ENCODE results near the gene OPCML.

OPCML gene

DNA sequence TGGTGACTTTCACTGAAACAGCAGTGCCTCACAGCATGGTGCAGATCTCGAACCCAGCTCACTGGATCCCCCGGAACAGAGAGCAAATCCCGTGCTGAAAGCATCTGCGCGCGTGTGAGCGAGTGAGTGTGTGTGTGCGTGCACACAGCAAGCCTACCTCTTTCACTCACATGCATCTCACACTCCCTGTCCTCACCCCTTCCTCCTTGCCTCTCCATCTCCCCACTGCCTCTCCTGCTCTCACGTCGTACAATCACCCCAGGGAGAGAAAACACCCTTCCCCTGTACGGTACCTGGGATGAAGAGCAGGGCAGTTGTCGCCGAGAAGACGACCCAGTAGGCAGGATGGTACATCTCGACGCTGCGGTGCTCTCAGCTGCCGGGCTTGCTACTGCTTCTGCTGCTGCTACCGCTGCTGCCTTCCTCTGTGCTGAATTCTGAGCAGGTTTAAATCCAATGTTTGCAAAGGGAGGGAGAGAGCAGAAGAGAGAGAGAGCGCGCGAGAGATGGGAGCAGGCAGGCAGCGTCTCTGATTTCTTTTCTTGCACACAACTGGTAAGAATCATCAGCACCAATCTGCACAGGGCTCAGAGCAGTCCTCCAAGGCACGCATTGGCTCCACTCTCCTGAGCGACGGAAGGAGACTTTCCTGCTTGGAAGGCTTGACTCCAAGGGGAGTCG is at the start of gene OPCML:
Gene OPCML, minus strand, starts transcription at position 531 of the 681 bp plus-strand sequence.
- Histone ChIP-seq H3K27me3 (ENCODE audit: low read length) (no peaks in the 10 kb centered on the region), H3K36me3 (ENCODE audit: low read length) (no peaks in the 10 kb centered on the region), H2AFZ (ENCODE audit: low read depth, low read length, severe bottlenecking) (no peak within 1 kb of the TSS), H3K4me3 (ENCODE audit: insufficient read depth, low read length, poor library complexity, severe bottlenecking) (no peak within 1 kb of the TSS), H3K9ac (ENCODE audit: low read length) (no peak within 1 kb of the TSS), H3K9me3 (ENCODE audit: insufficient read depth, low read length) (no peaks in the 10 kb centered on the region), H3K79me2 (ENCODE audit: insufficient read depth, low read length) (no peaks in the 10 kb centered on the region), H3K9me2 (replicated peaks; ENCODE audit: insufficient read depth, low read length) (no peaks in the 10 kb centered on the region), H3K27ac (ENCODE audit: low read depth, low read length) (no peak within 1 kb of the TSS), H3F3A (ENCODE audit: insufficient read depth) (no peaks in the 10 kb centered on the region), H4K20me1 (ENCODE audit: low read depth, low read length) (no peaks in the 10 kb centered on the region), H3K4me2 (ENCODE audit: low read depth, low read length, poor library complexity, severe bottlenecking) (no peak within 1 kb of the TSS)
- no peak for TF ChIP-seq EZH2phosphoT487 (conservative IDR thresholded peaks at IDR 0.05; ENCODE audit: low read length)
- TF ChIP-seq, protein P1, sequence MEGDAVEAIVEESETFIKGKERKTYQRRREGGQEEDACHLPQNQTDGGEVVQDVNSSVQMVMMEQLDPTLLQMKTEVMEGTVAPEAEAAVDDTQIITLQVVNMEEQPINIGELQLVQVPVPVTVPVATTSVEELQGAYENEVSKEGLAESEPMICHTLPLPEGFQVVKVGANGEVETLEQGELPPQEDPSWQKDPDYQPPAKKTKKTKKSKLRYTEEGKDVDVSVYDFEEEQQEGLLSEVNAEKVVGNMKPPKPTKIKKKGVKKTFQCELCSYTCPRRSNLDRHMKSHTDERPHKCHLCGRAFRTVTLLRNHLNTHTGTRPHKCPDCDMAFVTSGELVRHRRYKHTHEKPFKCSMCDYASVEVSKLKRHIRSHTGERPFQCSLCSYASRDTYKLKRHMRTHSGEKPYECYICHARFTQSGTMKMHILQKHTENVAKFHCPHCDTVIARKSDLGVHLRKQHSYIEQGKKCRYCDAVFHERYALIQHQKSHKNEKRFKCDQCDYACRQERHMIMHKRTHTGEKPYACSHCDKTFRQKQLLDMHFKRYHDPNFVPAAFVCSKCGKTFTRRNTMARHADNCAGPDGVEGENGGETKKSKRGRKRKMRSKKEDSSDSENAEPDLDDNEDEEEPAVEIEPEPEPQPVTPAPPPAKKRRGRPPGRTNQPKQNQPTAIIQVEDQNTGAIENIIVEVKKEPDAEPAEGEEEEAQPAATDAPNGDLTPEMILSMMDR (IDR thresholded peaks at IDR 0.05; ENCODE audit: insufficient read depth, low read length, poor library complexity, severe bottlenecking): no peak

DNA sequence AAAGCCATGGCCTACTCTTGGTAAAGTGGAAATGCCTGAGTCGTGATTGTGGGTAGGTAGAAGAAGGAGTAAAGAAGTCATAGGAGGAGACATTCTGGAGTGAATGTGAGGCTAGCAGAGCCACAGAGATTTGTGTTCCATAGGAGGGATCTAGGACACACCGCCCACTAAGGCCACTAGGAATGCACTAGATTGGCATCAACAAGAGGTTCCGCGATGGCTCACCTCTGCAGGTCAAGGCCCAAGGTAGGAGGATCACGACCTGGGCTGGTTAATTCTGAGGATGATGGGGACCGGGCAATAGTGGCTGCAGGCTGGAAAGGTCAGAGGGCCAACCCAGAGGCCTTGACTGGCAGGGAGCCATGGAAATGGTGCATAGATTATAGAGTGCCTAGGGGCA is 48.8 kb upstream of the OPCML start:
- Histone ChIP-seq H3K9me2 (replicated peaks; ENCODE audit: insufficient read depth, low read length) (no peaks in the 10 kb centered on the region), H3K4me3 (ENCODE audit: insufficient read depth, low read length, poor library complexity, severe bottlenecking) (no peak overlapping the region), H3K4me2 (ENCODE audit: low read depth, low read length, poor library complexity, severe bottlenecking) (no peak overlapping the region), H3K79me2 (ENCODE audit: insufficient read depth, low read length) (no peaks in the 10 kb centered on the region), H3F3A (ENCODE audit: insufficient read depth) (no peaks in the 10 kb centered on the region), H2AFZ (ENCODE audit: low read depth, low read length, severe bottlenecking) (no peak overlapping the region), H3K9me3 (ENCODE audit: insufficient read depth, low read length) (no peaks in the 10 kb centered on the region), H4K20me1 (ENCODE audit: low read depth, low read length) (no peaks in the 10 kb centered on the region), H3K27ac (ENCODE audit: low read depth, low read length) (no peak overlapping the region), H3K9ac (ENCODE audit: low read length) (no peak overlapping the region), H3K36me3 (ENCODE audit: low read length) (no peaks in the 10 kb centered on the region), H3K27me3 (ENCODE audit: low read length) (no peaks in the 10 kb centered on the region)
- TF ChIP-seq, protein P1 (IDR thresholded peaks at IDR 0.05; ENCODE audit: insufficient read depth, low read length, poor library complexity, severe bottlenecking): no peak
- TF ChIP-seq EZH2phosphoT487 (conservative IDR thresholded peaks at IDR 0.05; ENCODE audit: low read length): no peak

DNA sequence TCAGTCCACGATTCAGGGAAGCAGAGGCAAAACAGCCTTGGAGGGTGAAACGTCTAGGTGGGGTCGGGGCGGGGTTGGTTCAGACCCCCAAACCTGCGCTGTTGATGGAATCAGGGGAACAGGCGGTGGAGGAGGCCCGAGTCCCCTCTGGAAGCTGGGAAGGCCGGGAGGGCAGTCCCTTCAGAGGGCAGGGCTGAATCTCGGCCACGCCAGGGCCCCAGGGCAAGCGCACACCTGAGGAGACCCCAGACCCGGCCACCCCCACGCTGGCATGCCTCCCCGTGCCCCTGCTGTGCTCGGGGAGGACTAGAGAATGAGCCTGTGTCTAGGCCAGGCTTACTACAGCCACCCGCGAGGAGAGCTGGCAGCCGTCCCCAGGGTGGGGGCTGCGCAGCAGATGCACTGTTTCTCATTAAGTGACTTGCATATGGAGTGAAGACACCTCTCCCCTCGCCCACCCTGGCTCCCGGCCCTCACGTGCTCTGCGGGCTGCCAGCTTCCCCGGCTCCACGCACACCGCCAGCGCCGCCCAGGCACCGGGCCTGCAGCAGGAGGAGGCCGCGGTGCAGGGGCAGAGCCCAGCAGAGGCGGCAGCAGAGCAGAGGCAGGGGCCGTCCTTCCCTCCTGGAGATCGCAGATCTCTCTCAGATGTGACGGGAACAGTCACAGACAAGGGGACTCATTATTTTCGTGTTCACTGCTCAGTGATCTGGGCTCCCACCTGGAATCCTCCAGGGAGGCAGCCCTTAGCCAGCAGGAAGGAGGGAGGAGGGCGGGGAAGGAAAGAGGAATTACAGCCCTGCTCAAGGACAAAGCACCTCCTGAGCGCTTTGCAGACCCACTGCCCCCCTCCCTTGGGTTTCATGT is 47.1 kb upstream of the OPCML start:
- H3F3A ChIP-seq (ENCODE audit: insufficient read depth): no peaks in the 10 kb centered on the region
- TF ChIP-seq EZH2phosphoT487 (conservative IDR thresholded peaks at IDR 0.05; ENCODE audit: low read length): no peak
- TF ChIP-seq, protein P1 (IDR thresholded peaks at IDR 0.05; ENCODE audit: insufficient read depth, low read length, poor library complexity, severe bottlenecking): no peak
- no peaks in the 10 kb centered on the region for H4K20me1 ChIP-seq (ENCODE audit: low read depth, low read length)
- H3K36me3 ChIP-seq (ENCODE audit: low read length): no peaks in the 10 kb centered on the region
- H2AFZ ChIP-seq (ENCODE audit: low read depth, low read length, severe bottlenecking): no peak overlapping the region
- no peaks in the 10 kb centered on the region for H3K9me3 ChIP-seq (ENCODE audit: insufficient read depth, low read length)
- H3K9me2 ChIP-seq (replicated peaks; ENCODE audit: insufficient read depth, low read length): no peaks in the 10 kb centered on the region
- no peak overlapping the region for H3K4me2 ChIP-seq (ENCODE audit: low read depth, low read length, poor library complexity, severe bottlenecking)
- H3K9ac ChIP-seq (ENCODE audit: low read length): no peak overlapping the region
- H3K4me3 ChIP-seq (ENCODE audit: insufficient read depth, low read length, poor library complexity, severe bottlenecking): no peak overlapping the region
- no peaks in the 10 kb centered on the region for H3K79me2 ChIP-seq (ENCODE audit: insufficient read depth, low read length)
- H3K27ac ChIP-seq (ENCODE audit: low read depth, low read length): no peak overlapping the region
- no peaks in the 10 kb centered on the region for H3K27me3 ChIP-seq (ENCODE audit: low read length)
